Hepatocyte (in vitro differentiated cells): ENCODE results near the gene YEATS2. TPM values are rescaled to one million over a fixed set of nuclear protein-coding genes. Genes with fewer than 3 reads are reported as not detected.

Experiments used
- DNase-seq: peaks from one replicate; pipeline ENCODE4 v3.0.0-alpha.2; 2016; ENCODE audit warnings: low spot score
- H2AFZ ChIP-seq: fragments of 200-600 bp; sonication (generic); 2 replicates; pipeline ENCODE4 v1.6.0; 2016; ENCODE audit warnings: antibody characterized with exemption, mild to moderate bottlenecking
- H3K27ac ChIP-seq: fragments of 200-600 bp; sonication (generic); 2 replicates; pipeline ENCODE4 v1.5.1; 2016; ENCODE audit warnings: mild to moderate bottlenecking
- H3K27me3 ChIP-seq: fragments of 200-600 bp; sonication (generic); 2 replicates; pipeline ENCODE4 v1.6.1; 2016
- H3K36me3 ChIP-seq: fragments of 200-600 bp; sonication (generic); replicated peaks from 2 replicates; pipeline ENCODE4 v1.5.1; 2016; ENCODE audit warnings: low read depth; ENCODE audit not compliant: insufficient read depth
- H3K4me1 ChIP-seq: fragments of 200-600 bp; sonication (generic); 2 replicates; pipeline ENCODE4 v1.5.1; 2016; ENCODE audit warnings: mild to moderate bottlenecking, moderate library complexity; ENCODE audit not compliant: insufficient read depth
- H3K4me2 ChIP-seq: fragments of 200-600 bp; sonication (generic); 2 replicates; pipeline ENCODE4 v1.6.0; 2016
- H3K4me3 ChIP-seq: fragments of 200-600 bp; sonication (generic); 2 replicates; pipeline ENCODE4 v1.5.1; 2016; ENCODE audit warnings: mild to moderate bottlenecking
- H3K79me2 ChIP-seq: fragments of 200-600 bp; sonication (generic); 2 replicates; pipeline ENCODE4 v1.6.0; 2017; ENCODE audit warnings: mild to moderate bottlenecking
- H3K9me2 ChIP-seq: fragments of 200-600 bp; sonication (generic); replicated peaks from 2 replicates; pipeline ENCODE4 v1.6.0; 2017; ENCODE audit warnings: mild to moderate bottlenecking; ENCODE audit not compliant: insufficient read depth
- H3K9me3 ChIP-seq: fragments of 200-600 bp; sonication (generic); 2 replicates; pipeline ENCODE4 v1.5.1; 2016; ENCODE audit warnings: low read depth, mild to moderate bottlenecking
- H4K20me1 ChIP-seq: fragments of 200-600 bp; sonication (generic); 2 replicates; pipeline ENCODE4 v1.6.0; 2016; ENCODE audit warnings: mild to moderate bottlenecking; ENCODE audit not compliant: insufficient read depth, poor library complexity, severe bottlenecking
- EZH2 ChIP-seq: fragments of 200-600 bp; sonication (generic); IDR thresholded peaks from 2 replicates; pipeline ENCODE4 v1.6.1; 2016; ENCODE audit warnings: antibody characterized with exemption, mild to moderate bottlenecking, borderline replicate concordance
- EZH2phosphoT487 ChIP-seq: fragments of 200-600 bp; sonication (generic); IDR thresholded peaks from one replicate; pipeline ENCODE4 v1.6.1; 2018; ENCODE audit warnings: antibody characterized with exemption, mild to moderate bottlenecking, low read depth, moderate library complexity; ENCODE audit not compliant: unreplicated experiment, severe bottlenecking
- WGBS: methylation state at CpG from one replicate; pipeline ENCODE4 v1.1.6; 2016; ENCODE audit warnings: low lambda C conversion rate; ENCODE audit errors: missing lambda C conversion rate; 5-methylcytosine and 5-hydroxymethylcytosine counted together
- polyA plus RNA-seq: library from polyadenylated mRNA; unstranded; fragments of >200 nt; fragmentation: Nextera tagmentation; extraction: Ambion mirVana; gene quantifications from 2 replicates; pipeline ENCODE4 v1.2.1, GENCODE V29; 2016
- total RNA-seq: library from RNA; depleted of rRNA; stranded (reverse); fragments of >200 nt; gene quantifications from 2 replicates; pipeline ENCODE4 v1.2.3, GENCODE V29; 2014
- TF ChIP-seq, protein P1 (sequence below): fragments of 200-600 bp; sonication (generic); IDR thresholded peaks from 2 replicates; pipeline ENCODE4 v1.5.1; 2016; ENCODE audit warnings: antibody characterized with exemption, mild to moderate bottlenecking; ENCODE audit not compliant: poor library complexity

YEATS2 gene
- total and polyA plus RNA-seq, 2 experiments from 2014 or later = 12.5 to 21.5 TPM

DNA sequence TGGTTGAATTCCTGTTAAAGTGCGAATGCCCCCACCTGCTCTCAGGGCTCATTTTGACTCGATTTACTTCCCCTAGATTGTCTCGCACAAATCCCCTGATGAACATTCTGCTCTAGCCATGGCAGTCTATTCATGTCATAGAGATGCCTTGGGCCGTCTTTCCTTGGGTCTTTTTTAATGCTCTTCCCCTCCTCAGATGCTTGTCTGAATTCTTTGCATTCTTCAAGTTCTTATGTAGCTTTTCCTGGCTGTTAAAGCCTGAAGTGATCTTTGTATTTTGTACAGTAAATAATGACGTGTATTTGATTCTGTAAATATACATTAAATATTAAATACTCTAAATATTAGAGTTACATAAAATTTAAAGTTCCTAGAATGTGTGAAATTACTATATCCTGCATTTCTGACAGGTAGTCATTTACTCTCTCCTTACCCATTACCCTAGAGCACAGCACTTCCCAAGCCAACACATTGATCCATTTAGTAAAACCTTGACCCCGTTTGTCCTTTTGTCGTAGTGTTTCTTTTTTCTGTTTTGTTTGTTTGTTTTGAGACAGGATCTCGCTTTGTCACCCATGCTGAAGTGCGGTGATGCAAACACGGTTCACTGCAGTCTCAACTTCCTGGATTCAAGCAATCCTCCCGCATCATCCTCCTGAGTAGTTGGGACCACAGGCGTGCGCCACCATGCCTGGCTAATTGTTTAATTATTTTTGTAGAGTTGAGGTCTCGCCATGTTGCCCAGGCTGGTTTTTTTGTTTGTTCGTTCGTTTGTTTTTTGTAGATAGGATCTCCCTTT lies 47.9 kb downstream of the YEATS2 start:
- Histone ChIP-seq H3K4me3 (no peak overlapping the region), H3K27me3 (no peaks in the 10 kb centered on the region), H3K79me2 (no peaks in the 10 kb centered on the region), H4K20me1 (no peaks in the 10 kb centered on the region), H3K4me1 (no peaks in the 10 kb centered on the region), H3K9me3 (no peaks in the 10 kb centered on the region), H3K9me2 (no peaks in the 10 kb centered on the region), H3K36me3 (no peaks in the 10 kb centered on the region), H2AFZ (no peak overlapping the region), H3K4me2 (no peak overlapping the region), H3K27ac (no peak overlapping the region)
- no peak for TF ChIP-seq EZH2phosphoT487
- no peak for TF ChIP-seq EZH2
- TF ChIP-seq, protein P1, sequence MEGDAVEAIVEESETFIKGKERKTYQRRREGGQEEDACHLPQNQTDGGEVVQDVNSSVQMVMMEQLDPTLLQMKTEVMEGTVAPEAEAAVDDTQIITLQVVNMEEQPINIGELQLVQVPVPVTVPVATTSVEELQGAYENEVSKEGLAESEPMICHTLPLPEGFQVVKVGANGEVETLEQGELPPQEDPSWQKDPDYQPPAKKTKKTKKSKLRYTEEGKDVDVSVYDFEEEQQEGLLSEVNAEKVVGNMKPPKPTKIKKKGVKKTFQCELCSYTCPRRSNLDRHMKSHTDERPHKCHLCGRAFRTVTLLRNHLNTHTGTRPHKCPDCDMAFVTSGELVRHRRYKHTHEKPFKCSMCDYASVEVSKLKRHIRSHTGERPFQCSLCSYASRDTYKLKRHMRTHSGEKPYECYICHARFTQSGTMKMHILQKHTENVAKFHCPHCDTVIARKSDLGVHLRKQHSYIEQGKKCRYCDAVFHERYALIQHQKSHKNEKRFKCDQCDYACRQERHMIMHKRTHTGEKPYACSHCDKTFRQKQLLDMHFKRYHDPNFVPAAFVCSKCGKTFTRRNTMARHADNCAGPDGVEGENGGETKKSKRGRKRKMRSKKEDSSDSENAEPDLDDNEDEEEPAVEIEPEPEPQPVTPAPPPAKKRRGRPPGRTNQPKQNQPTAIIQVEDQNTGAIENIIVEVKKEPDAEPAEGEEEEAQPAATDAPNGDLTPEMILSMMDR = no peak
- DNase-seq = no peak
- WGBS = 81% methylated on average over 16 of the region's 16 CpGs

DNA sequence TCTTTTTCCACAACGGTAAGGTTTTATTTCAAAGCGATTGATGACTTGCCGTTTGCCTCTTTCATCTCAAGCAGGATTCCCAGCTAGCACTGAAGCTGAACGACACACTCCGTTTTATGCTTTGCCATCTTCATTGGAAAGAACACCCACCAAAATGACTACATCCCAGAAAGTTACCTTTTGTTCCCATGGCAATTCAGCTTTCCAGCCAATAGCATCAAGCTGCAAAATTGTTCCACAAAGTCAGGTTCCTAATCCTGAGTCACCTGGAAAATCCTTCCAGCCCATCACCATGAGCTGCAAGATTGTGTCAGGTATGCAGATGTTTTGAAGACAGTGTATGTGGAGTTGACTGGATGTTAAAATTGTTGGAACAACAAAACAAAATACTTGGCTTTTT lies 56.5 kb downstream of the YEATS2 start:
- H3K27me3 ChIP-seq = no peaks in the 10 kb centered on the region
- no peaks in the 10 kb centered on the region for H3K9me2 ChIP-seq
- no peaks in the 10 kb centered on the region for H3K9me3 ChIP-seq
- no peaks in the 10 kb centered on the region for H3K79me2 ChIP-seq
- H3K4me1 ChIP-seq = no peaks in the 10 kb centered on the region
- no peak for DNase-seq
- H2AFZ ChIP-seq = no peak overlapping the region
- TF ChIP-seq EZH2 (no peak), EZH2phosphoT487 (no peak)
- TF ChIP-seq, protein P1 = no peak
- H3K36me3 ChIP-seq = no peaks in the 10 kb centered on the region
- no peak overlapping the region for H3K4me3 ChIP-seq
- no peak overlapping the region for H3K27ac ChIP-seq
- H4K20me1 ChIP-seq = no peaks in the 10 kb centered on the region
- H3K4me2 ChIP-seq = no peak overlapping the region
- WGBS = 94% methylated on average over 5 of the region's 5 CpGs

DNA sequence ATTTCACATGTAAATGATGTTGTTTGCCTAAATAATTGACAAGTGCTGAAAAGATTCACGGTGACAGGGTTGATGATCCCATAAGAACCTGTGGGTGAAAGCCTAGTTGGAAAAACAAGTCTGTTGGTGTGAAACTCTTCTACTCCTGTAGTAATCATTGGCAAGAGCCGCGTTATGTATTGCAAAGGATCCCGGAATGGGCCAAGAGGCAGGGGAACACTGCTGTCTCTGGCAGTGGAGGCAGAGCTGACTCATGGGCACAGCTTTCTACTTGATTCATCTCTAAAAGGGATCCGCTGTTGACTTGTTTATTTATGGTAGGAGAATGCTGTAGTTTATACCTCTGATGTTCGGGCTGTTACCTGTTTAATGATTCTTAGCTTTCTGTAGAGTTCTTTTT lies 64.7 kb downstream of the YEATS2 start:
- H3K4me3 ChIP-seq = no peak overlapping the region
- no peaks in the 10 kb centered on the region for H3K79me2 ChIP-seq
- H3K36me3 ChIP-seq = peaks cover 5% of the 10 kb centered on the region
- no peaks in the 10 kb centered on the region for H4K20me1 ChIP-seq
- no peak overlapping the region for H2AFZ ChIP-seq
- WGBS = 96% methylated on average over 6 of the region's 6 CpGs
- TF ChIP-seq EZH2 = no peak
- TF ChIP-seq EZH2phosphoT487 = no peak
- TF ChIP-seq, protein P1 = no peak
- no peaks in the 10 kb centered on the region for H3K27me3 ChIP-seq
- H3K9me3 ChIP-seq = no peaks in the 10 kb centered on the region
- H3K4me2 ChIP-seq = no peak overlapping the region
- DNase-seq = no peak
- no peak overlapping the region for H3K27ac ChIP-seq
- peaks cover 20% of the 10 kb centered on the region for H3K4me1 ChIP-seq
- H3K9me2 ChIP-seq = no peaks in the 10 kb centered on the region
